GM19324 (cell line): ENCODE results near the gene SLC8A3.

Source experiments
- ATAC-seq: cut with Tn5 transposase; IDR thresholded peaks from one replicate; pipeline ENCODE4 v1.9.1; 2021; ENCODE audit warnings: mild to moderate bottlenecking, moderate library complexity; ENCODE audit not compliant: unreplicated experiment, low FRiP score

SLC8A3 gene

DNA sequence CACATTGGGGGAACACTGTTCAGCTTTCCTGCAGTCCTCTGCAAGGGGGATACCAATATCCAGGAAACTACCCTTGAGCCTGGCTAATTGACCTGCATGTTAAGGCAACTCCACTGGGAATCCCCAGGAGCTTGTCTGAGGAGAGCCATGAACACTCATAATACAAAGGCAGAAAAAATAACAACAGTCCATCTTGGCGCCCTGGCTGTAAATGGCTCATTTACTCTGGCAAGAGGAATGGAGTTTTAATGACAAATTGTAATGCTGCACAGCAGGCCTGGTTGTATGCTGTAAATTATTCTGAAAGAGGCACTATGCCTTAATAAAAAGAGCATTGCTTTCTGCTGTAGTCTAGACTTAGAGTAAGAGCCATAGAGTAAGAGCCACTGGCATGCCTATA is 58.3 kb downstream of the SLC8A3 start:
- ATAC-seq: no peak

DNA sequence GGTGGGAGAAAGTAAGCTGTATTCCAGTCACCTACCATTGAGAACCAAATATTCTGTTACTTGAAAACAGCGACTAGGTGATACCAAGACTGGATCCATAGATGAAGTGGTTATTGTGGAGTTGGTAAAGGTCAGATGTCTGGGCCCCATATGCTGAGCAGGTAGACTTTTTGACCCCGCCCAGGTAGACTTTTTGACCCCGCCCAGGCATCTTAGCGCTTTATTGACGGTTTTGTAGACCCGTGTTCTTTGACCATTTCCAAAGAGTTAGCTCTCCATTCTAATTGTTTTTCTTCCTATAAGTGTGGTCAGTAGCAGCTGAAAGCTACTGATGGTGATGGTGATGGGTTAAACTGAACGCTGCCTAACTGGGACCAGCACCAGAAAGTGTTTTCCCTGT is 61.6 kb downstream of the SLC8A3 start:
- ATAC-seq: no peak

DNA sequence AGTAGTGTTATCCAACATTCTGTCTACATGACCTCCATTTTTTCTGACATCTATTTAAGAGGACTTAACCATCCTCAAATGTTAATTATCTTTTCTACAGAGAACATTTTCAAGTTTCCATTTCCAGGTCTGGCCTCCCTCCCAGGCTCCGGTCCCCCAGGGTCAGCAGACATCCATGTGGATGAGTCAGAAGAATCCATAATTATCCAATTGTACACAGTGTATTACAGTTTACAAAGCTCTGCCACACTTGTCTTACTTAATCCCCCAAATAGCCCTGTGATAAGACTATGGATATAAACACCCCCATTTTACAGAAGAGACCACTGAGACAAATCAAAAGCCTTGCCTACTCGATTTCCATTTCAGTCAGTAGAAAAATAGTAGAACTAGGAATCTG is 65.0 kb downstream of the SLC8A3 start:
- no peak for ATAC-seq

DNA sequence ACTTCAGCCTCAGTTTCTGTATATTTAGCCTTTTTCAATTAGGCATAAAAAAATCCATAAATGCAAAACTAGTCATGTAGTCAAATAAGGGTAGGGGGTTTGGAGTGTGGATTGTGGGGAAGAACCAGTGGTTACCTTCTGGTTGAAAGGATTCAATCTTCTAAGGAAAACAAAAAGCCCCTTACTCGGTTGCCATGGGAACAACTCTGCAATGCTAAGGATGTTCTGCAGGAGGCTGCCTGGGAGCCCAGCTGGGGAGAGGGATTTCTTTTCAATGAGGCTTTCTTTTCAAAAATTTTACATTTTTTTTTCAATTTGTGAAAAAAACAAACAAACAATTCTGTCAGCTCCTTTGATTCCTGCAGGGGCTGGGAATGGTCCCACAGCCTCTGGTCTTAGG is 67.2 kb downstream of the SLC8A3 start:
- no peak for ATAC-seq

DNA sequence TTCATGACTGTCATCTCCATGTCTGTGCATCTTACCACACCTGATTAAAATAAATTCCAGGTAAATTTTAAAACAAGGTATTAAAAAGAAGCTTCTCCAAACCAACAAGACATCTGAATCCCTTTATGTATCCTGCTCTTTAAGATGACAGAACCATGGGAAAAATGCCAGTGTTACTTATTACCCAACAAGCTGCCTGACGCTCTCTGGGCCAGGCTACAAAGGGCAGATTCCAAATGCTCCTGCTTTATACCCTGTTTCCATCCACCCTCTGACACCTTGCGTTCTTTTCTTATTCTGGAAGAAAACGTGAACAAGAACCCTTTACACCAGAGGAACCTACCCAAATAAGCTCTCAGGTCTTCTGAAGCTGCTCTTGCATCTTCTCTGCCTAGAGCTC is 70.7 kb downstream of the SLC8A3 start:
- ATAC-seq: no peak

DNA sequence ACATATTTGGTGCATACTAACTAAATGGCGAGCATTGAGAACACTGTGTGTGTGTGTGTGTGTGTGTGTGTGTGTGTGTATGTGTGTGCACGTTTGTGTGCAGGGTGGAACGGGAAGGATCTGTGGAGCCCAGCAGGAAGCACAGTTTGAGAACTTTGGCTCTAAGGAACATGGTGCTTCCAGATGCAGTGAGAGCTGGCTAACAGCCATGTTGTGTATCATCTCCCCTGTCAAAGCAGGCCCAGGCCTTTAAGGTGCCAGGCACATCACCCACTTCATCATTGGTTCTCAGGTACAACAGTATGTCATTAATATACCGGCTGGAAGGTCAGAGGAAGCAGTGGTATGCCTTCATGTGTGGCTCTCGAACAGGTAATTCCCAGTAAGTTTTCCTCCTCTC is 72.5 kb downstream of the SLC8A3 start:
- no peak for ATAC-seq

DNA sequence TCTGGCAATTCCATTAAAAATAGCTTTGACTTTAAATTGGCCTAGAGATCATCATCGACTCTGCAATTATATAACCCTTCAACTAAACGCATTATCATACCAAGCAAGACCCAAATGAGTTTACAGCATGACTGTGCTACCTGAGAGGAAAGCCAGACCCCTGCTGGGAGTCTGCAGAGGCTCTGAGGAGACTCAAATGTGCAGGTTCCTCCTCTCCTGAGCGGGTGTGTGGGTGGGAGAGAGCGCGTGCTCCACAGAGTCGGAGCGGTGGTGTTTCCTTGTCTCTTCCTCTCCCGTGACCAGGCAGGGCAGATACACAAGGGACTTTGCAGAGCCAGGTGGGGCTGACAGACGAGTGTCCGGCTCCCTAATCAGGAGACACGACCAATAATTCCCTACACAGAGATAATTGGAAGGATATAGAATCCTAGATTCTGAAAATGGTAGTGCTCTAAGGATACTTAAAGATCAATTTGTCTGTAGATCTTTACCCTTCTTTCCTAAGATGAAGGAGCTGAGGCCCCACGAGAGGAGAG is 74.1 kb downstream of the SLC8A3 start:
- ATAC-seq: no peak

DNA sequence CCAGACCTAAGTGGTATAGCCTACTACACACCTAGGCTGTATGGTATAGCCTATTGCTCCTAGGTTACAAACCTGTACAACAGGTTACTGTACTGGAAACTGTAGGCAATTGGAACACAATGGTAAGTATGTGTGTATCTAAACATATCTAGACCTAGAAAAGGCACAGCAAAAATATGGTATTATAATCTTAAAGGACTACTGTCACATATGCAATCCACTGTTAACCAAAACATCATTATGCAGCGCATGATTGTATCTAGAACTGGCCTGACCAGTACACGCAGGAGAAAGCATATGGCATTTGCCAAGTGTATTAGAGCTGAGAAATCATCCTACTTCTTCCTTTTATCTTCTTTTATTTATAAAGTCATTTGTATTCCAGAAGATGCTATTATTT is 75.5 kb downstream of the SLC8A3 start:
- ATAC-seq: no peak

DNA sequence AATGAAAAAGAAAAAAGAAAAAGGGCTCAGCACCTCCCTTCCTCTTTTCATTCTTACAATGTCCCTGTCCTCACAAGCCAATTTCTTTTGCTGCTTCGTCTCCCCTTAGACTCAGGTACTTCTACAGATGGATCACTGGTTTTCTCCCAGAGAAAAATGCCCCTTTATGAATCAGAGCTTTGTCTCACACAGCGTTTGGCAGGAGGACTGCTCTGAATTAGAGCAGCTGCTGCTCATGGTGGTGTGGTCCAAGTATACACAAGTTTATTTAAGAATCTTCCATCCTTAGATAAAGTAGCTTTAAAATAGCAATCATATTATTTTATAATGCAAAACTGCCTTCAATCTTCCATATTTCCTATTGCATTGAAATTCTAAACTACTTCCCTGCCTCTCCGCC is 80.3 kb downstream of the SLC8A3 start:
- no peak for ATAC-seq

DNA sequence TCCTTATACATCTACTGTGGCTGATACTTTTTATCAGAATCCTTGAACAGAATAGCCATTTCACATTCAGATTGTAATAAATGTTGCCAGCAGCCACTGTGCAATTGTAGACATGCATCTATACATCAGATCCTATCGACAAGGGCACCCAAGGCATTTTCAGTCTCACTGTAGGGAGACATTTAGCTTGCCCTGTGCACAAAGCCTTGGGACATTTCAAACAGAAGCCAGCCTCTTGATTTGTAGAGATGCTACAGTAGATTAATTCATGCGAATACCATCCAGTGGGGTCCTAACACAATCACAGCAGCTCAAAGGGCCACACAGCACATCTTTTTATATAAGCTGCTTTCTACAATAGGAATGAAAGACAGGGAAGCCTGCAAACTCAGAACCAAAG is 81.4 kb downstream of the SLC8A3 start:
- no peak for ATAC-seq

DNA sequence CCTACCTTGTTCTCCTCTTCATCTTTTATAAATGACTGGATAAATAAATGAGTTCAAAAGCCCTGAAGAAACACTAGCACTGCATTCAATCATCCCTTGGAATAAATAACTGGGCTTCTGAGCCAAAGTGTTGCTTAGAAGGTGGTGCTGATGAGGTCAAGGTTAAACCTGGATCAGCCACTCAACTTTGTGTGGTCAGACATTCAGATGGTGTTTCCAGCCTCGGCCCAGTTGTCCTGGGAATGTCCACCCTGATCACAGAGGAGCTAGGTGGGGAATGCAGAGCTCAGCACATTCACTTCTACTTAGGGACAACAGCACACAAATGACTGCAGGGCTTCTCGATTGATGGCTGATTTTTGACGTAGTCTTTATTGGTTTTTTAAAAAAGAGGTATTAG is 88.7 kb downstream of the SLC8A3 start:
- ATAC-seq: no peak

DNA sequence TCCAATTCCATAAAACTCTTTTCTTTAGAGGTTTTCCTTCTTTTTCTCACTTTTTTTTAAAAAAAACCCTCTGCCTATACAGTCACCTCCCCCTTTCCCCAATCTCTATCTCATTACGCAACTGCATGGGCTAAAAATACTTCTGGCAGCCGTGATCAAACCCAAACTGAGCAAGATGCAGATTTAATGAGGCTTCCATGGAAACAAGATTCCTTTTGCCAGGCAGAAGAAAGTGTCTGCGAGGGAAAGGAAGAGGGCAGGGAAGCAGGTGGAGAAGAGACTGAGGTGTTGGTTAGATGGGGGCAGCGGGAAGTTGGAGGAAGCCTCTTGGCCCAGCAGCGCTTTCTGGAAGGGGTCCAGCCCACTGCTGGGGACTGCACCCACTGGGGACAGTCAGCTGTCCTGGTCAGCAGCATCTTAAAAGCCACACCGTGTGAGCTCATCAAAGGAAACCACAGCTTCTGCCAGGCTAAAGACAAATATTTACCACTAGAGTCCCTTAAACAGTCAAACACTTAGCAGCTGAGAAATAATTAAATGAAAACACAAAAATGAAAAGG is 90.4 kb downstream of the SLC8A3 start:
- no peak for ATAC-seq

DNA sequence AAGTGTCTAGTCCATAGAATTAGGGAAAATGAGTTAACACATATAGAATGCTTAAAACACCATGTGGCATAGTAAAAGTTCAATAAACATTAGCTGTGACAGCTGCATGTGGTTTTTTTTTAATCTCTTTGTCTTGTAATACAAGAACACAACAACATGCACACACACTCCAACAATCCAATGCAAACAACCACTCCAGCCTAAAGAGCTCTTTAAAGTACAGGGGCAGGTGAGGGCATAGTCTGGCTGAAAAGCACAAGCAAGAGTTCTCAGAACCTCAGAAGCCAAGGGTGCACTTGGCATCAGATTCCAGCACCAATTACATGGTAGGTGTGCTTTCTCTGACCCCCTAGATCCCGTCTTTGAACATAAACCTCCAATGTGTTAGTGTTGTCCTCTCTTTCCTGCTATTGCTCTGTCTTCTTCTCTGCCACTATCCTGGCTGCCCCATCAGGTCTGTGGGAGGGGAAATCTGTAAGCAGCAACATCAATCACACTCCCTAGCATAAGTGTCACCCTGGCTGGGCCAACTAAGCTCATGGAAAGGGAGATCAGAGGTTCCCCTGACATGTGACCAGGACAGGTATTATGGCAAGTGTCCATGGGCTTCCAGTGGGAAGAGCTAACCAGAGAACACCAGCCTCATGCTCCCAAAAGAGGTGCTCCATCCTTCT is 91.0 kb downstream of the SLC8A3 start:
- no peak for ATAC-seq

DNA sequence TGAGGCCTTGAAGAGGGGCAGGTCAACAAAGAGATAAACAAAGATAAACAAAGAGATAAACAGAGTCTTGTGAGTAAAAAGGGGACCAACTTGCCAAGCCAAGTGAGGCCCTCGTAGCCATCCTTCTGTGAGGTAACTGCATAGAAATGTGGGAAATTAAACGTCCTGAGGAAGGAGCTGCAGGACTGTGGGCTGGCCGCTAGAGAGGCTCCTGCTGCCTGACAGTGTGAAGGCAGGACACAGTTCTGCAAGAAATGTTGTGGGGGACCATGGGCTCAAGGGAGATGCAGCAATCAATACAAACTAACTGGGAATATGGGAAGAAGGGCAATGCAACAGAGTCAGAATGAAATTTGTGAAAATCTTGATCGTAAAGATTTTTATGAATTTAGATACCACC is 91.9 kb downstream of the SLC8A3 start:
- no peak for ATAC-seq

DNA sequence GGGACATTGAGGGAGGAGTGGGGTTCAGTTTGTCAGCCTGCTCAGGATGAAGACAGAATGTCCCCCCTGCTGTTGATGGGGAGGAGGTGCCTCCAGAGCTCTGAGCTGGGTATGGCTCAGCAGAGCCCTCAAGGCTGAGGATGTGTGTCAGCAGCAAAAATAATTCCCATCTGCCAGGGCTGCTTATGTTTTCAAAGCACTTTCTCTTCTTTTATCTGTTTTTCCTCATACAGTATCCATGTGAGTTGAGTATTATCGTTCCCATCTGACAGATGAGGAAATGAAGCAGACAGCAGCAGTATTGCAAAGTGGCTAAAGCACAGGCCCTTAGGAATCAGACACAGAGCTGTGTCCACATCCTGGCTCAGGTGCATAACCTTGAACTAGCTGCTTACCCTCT is 94.1 kb downstream of the SLC8A3 start:
- ATAC-seq: no peak

DNA sequence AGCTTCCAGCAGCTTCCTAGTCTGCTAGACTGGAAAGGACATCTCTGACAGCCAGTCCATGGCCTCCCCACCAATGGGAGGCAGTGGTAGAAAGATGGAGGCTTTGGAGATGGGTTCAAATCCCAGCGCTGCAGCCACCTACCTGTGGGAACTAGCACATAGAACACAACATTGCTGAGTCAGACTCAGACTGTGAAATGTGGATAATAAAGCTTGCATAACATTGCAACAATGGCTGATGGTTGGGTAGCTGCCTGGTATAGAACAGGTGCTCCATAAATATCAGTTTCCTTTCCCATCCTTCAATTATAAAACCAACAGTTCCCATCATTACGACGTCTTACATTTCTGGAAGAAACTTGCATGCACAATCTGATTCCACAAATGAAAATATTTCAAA is 94.6 kb downstream of the SLC8A3 start:
- no peak for ATAC-seq

DNA sequence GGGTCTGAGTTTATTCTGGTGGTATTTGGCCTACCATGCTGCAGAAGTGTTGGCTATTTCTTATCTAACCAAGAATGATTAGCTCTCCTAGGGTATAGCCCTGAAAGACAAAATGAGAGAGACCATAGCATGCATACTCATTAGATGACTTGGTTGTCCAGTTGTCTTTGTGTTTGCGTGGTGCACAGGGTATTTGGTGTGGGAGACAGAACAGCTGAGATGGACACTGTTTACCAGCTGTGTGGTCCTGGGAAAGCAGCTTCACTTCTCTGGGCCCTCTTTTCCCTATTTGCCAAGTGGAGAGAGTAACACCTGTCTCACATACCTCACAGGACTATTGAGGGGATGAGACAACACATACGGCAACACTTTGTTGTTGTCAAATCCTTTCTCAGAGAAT is 95.6 kb downstream of the SLC8A3 start:
- no peak for ATAC-seq

DNA sequence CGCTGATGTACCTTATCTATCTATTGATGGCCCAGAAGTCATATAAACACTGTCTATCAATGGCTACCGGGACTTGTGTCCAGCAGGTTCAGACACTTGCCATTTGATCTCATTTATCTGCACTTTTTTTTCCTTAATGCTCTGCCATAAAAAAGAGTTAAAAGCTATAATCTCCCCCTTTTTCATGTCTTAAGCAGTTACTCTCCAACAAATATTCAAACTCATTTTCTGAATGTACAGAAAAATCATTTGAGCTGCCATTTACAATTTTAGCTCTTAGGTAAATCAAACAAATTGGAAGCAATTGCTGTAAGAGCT is 101.4 kb downstream of the SLC8A3 start:
- no peak for ATAC-seq

DNA sequence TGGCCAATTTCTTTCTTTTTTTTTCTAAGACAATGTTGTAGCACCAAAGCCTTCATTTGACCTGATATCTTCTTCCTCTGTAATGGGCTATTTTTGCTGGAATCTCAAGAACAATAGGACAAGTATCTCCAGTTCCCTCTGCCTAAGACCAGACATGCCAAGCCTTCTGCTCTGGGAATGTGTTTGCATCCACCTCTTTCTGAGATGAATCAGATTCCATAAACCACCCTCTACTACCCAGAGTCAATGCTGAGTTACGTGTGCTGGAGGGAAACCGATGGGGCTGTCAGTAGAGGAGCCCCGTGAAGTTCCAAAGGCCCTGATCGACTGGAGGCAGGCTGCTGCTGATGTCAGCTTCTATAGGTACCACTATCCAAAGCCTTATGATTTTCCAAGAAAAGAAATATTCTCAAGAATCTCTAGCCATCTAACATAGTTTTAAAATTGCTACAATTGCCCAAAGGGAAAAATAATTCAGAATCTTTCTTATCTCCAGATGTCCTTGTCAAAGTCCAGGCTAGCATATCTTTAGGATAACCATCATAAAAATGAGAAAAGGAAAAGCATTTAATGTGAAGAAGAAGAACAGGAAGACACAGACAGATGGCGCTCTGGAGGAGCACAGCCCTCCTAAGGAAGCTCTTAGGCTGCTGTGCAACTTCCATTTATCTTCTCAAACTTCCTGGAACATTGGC is 101.9 kb downstream of the SLC8A3 start:
- ATAC-seq: no peak

DNA sequence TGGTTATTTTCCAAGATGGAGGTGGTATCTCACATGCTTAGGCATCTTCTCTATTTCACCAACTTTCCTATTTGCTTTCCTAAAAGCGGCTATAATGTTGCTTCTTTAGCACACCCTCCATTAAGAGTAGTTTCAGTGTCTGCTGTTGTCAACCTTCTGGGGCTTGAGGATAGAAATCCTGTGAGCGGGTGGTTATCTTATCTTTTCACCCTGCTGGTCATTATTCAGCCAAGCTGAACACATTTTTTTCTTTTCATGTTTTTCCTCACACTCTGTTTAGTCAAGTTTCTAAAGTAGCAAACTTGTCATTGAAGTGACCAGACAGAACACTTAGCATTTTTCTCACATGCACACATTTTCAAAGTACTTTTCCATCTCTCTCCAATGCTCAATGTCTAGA is 104.5 kb downstream of the SLC8A3 start:
- ATAC-seq: no peak

DNA sequence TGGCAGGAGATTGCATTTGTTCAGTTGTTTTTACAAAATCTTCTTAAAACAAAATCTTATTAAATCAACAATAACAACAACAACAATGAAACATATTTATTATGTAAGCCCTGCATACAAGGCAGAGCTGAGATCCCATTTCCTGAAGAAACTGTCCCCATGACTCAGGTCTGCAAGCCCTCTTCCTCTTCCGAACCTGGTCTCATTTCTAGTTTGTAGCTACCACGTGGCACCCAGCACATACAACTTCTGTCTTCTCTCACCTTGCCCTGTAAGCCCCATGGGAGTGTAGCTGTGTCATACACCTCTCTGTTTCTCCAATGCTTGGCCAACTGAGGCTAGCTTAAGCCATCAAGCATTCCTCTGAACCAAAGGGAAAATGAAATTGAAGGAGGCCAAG is 106.4 kb downstream of the SLC8A3 start:
- ATAC-seq: no peak

DNA sequence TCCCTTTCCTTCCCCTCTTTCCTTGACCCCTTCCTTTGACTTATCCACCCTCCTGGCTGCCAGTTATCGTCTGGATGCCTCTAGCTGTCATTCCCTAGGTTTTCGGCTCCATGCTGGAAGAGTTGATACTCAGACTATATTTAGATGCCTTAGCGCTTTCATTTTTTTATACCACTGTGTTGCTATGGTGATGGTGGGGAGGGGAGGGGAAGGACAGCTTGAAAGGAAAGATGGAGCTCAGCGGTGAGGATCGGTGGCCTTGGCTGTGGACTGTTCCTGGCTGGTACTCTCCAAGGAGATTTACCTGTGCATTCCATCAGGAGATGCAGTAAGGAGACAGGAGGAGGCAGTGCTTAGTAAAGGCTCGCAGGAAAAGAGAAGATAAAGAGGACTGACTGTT is 108.7 kb downstream of the SLC8A3 start:
- no peak for ATAC-seq
